ENCODE data around the gene PLPPR2. TPM values are rescaled to one million over a fixed set of nuclear protein-coding genes. Genes with fewer than 3 reads are reported as not detected.
"Not testable (repeated sequence)": the region's sequence is repeated elsewhere in the genome, so short reads cannot be mapped to it uniquely, and the experiment has no call there.

The PLPPR2 gene
- total and polyA plus RNA-seq, 10 donors: 4.2 to 41.0 (median 22.7) TPM

DNA sequence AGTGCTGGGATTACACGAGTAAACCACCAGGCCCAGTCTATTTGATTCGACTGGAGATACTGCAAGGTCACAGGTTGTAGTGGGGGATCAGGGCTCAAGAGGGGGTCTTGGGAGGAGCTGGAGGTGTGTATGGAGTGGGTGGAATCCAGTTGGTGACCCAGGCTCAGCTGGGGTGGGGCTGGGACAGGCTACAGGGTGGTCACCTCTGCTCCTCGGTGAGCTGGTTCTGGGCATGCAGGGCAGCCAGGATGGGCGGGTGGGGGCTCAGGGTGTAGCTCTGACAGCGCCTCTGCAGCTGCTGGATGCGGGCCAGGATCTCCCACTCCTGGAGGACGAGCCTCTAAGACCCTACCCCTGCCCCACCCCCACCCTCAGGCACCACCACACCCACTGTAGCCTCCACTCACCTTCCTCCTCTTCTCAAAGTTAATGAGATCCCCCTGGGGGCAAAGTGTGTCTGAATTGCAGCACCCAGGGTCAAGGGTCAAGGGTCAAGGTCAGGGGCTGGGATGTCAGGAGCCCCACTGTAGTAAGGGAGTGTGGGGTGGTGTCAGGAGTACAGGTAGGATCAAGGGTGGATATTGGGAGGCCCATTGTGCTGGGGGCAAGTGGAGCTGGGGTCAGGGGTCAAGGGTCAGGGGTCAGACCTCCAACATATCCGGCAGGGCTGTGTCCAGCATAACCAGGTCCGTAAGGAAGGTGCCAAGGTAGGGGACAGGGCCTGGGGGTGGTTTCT lies 46.7 kb downstream of the PLPPR2 start:
- 80 to 92% (median 85%) methylated on average over 8 to 9 of the region's 9 CpGs for WGBS, 5 donors
- H3K36me3 ChIP-seq: peaks cover 0 to 34% (median 0%) of the 10 kb centered on the region in 6 donors
- no peaks in the 10 kb centered on the region for H3K9me3 ChIP-seq
- peaks cover 2 to 30% (median 12%) of the 10 kb centered on the region in 6 donors for H3K4me1 ChIP-seq
- H3K27me3 ChIP-seq (replicated peaks in 1 of 7): peaks cover 0 to 13% (median 0%) of the 10 kb centered on the region in 7 donors
- no peak for DNase-seq
- no peak overlapping the region for H3K27ac ChIP-seq
- no peak overlapping the region for H3K4me3 ChIP-seq
- no peak for TF ChIP-seq POLR2AphosphoS5 (IDR thresholded peaks at IDR 0.05)
- TF ChIP-seq, protein P1, sequence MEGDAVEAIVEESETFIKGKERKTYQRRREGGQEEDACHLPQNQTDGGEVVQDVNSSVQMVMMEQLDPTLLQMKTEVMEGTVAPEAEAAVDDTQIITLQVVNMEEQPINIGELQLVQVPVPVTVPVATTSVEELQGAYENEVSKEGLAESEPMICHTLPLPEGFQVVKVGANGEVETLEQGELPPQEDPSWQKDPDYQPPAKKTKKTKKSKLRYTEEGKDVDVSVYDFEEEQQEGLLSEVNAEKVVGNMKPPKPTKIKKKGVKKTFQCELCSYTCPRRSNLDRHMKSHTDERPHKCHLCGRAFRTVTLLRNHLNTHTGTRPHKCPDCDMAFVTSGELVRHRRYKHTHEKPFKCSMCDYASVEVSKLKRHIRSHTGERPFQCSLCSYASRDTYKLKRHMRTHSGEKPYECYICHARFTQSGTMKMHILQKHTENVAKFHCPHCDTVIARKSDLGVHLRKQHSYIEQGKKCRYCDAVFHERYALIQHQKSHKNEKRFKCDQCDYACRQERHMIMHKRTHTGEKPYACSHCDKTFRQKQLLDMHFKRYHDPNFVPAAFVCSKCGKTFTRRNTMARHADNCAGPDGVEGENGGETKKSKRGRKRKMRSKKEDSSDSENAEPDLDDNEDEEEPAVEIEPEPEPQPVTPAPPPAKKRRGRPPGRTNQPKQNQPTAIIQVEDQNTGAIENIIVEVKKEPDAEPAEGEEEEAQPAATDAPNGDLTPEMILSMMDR (IDR thresholded peaks at IDR 0.05 in 8 of 11, conservative IDR thresholded peaks at IDR 0.05 in 3 of 11): no peak
- no peak for TF ChIP-seq POLR2A (IDR thresholded peaks at IDR 0.05)
- intact Hi-C loops (cut with DNase I; ENCODE audit: low total_unique reads): no loop called here

DNA sequence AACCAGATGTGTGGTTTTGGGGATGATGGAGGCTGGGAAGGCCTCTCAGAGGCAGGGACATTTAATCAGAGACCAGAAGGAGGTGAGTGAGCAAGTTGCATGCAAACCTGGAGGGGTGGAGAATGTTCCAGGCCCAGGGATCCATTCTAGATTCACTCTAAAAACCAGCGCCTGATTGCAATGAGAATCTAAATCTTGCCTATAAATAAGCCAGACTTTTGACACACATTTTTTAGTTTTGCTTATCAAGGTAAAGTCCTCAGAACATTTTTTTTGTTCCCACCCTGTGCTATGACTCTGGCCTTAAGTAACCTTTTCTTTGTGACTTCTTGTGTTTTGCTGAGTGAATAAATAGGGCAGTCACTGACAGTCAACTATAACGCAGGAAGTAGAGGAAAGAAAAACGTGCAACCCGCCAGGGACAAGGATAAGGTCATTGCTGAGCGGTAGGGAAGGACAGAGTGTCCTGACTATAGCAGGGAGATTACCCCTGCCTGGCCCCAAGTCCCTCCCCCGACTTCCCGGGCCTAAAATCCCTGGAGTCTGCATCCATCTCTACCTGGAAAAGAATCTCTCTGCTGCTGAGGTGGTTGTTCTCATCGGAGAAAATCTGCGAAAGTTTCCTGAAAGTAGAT lies 49.5 kb downstream of the PLPPR2 start:
- H3K36me3 ChIP-seq: peaks cover 0 to 20% (median 0%) of the 10 kb centered on the region in 6 donors
- no peak for TF ChIP-seq POLR2A (IDR thresholded peaks at IDR 0.05)
- peak in 1 of 3 donors; percentile 67 for TF ChIP-seq POLR2AphosphoS5 (IDR thresholded peaks at IDR 0.05)
- TF ChIP-seq, protein P1 (IDR thresholded peaks at IDR 0.05 in 8 of 11, conservative IDR thresholded peaks at IDR 0.05 in 3 of 11): no peak
- peaks cover 2 to 34% (median 13%) of the 10 kb centered on the region in 6 donors for H3K4me1 ChIP-seq
- intact Hi-C loops (cut with DNase I; ENCODE audit: low total_unique reads): no loop called here
- DNase-seq: no peak
- no peak overlapping the region for H3K4me3 ChIP-seq
- H3K9me3 ChIP-seq: no peaks in the 10 kb centered on the region
- H3K27ac ChIP-seq: peak overlapping the region in 5 of 8 donors; percentile 60 to 78 (median 76)
- 47 to 68% (median 61%) methylated on average over 9 of the region's 9 CpGs for WGBS, 5 donors
- H3K27me3 ChIP-seq (replicated peaks in 1 of 7): peaks cover 0 to 31% (median 0%) of the 10 kb centered on the region in 7 donors

DNA sequence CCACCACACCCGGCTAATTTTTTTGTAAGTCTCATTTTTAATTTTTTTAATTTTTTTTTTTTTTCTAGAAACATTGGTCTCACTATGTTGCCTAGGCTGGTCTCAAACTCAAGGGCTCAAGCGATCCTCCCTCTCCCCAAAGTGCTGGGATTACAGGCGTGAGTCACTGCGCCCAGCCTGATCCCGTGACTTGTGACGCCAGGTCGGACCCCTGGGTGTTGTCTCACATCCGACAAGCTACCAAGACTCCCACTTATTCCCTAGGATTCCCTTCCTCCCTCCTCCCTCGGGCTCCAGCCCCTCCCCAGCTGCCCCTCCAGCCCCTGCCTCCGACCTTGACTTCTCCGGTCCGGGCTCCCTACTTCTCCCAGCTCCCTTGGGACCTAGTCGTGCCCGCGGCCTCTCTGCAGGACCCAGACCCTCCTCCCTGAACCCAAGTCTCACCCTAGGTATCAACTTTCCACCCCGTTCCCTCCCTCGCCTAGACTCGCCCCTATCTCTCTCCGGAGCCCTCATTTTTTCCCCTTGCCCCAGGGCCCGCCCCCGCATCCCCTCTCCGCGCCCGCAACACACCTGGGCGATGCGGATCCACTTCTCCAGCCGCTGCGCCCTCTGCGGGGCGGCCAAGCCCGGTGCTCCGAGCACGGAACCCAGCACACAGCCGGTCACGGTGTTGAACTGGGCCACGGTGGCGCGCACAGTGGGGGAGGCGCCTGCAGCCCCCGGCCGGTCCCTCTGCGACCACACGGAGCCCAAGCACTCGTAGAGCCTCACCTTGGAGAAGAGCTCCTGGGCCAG lies 50.8 kb downstream of the PLPPR2 start:
- peaks cover 2 to 34% (median 13%) of the 10 kb centered on the region in 6 donors for H3K4me1 ChIP-seq
- peaks cover 0 to 35% (median 0%) of the 10 kb centered on the region in 7 donors for H3K27me3 ChIP-seq (replicated peaks in 1 of 7)
- H3K9me3 ChIP-seq: no peaks in the 10 kb centered on the region
- peak overlapping the region in 1 of 8 donors; percentile 27 for H3K4me3 ChIP-seq
- TF ChIP-seq POLR2A (IDR thresholded peaks at IDR 0.05): no peak
- TF ChIP-seq, protein P1 (IDR thresholded peaks at IDR 0.05 in 8 of 11, conservative IDR thresholded peaks at IDR 0.05 in 3 of 11): peak in 6 of 11 experiments; percentile 27 to 41 (median 33)
- peak in 2 of 3 donors; percentile 35 to 51 for TF ChIP-seq POLR2AphosphoS5 (IDR thresholded peaks at IDR 0.05)
- 39 to 51% (median 42%) methylated on average over 33 to 44 of the region's 44 CpGs for WGBS, 5 donors
- peak overlapping the region in 4 of 8 donors; percentile 46 to 78 (median 71) for H3K27ac ChIP-seq
- peak; percentile 80 for DNase-seq
- H3K36me3 ChIP-seq: peaks cover 0 to 16% (median 0%) of the 10 kb centered on the region in 6 donors
- intact Hi-C loops (cut with DNase I; ENCODE audit: low total_unique reads): no loop called here

DNA sequence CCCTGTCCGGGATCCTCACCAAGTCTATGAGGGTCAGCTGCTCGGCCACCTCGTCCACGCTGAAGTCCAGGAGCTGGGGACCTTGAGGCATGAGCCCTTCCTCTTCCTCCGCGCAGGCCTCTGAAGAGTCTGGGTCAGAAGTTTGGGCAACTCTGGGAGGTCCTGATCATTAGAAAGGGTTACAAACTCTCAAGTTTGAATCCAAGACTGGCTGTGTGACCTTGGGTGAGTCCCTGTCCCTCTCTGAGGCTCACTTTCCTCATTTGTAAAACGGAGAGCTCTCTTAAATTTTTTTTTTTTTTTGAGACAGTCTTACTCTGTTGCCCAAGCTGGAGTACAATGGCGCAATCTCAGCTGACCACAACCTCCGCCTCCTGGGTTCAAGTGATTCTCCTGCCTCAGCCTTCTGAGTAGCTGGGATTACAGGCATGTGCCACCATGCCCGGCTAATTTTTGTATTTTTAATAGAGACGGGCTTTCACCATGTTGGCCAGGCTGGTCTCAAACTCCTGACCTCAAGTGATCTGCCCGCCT lies 51.5 kb downstream of the PLPPR2 start:
- intact Hi-C loops (cut with DNase I; ENCODE audit: low total_unique reads); H3K9me3 ChIP-seq; DNase-seq: not testable (repeated sequence)
- Histone ChIP-seq H3K27ac (peak overlapping the region in 2 of 8 donors; percentile 46 to 76), H3K36me3 (peaks cover 0 to 11% (median 0%) of the 10 kb centered on the region in 6 donors), H3K4me1 (peaks cover 2 to 34% (median 13%) of the 10 kb centered on the region in 6 donors), H3K4me3 (peak overlapping the region in 1 of 8 donors; percentile 27), H3K27me3 (replicated peaks in 1 of 7) (peaks cover 0 to 35% (median 0%) of the 10 kb centered on the region in 7 donors)
- 66 to 76% (median 70%) methylated on average over 11 to 12 of the region's 12 CpGs for WGBS, 5 donors
